ENCODE data around the gene SYT15B.
"Not testable (repeated sequence)": the region's sequence is repeated elsewhere in the genome, so short reads cannot be mapped to it uniquely, and the experiment has no call there.

SYT15B gene

GRCh38 chr10:47725740-47726139, 37.7 kb downstream of the SYT15B start:
- not testable (repeated sequence) for DNase-seq (ENCODE audit: low read depth)

GRCh38 chr10:47725047-47725446, 38.3 kb downstream of the SYT15B start:
- not testable (repeated sequence) for DNase-seq (ENCODE audit: low read depth)

- DNase-seq (ENCODE audit: low read depth), result not testable (repeated sequence)
Observed at GRCh38 chr10:47724119-47724518, 39.3 kb downstream of the SYT15B start.

- DNase-seq (ENCODE audit: low read depth), result not testable (repeated sequence)
Observed at GRCh38 chr10:47723362-47723761, 40.0 kb downstream of the SYT15B start.

GRCh38 chr10:47717011-47717769, 46.2 kb downstream of the SYT15B start:
- DNase-seq (ENCODE audit: low read depth), result not testable (repeated sequence)
